Neural cell (in vitro differentiated cells): ENCODE measurements around the gene COL15A1. TPM values are rescaled to one million over a fixed set of nuclear protein-coding genes. Genes with fewer than 3 reads are reported as not detected.

Experiments
- H2AFZ ChIP-seq: fragments of 200-600, 300-800 bp; sonication (generic), shearing (Covaris generic); 2 replicates; pipeline ENCODE4 v1.6.0; 2014; ENCODE audit warnings: low read depth, mild to moderate bottlenecking, antibody characterized with exemption, low read length, moderate library complexity
- H3F3A ChIP-seq: fragments of 200-600 bp; shearing (Covaris generic); 2 replicates; pipeline ENCODE4 v1.6.1; 2016; ENCODE audit warnings: mild to moderate bottlenecking, moderate library complexity, mixed read lengths, antibody characterized with exemption, low read length; ENCODE audit not compliant: insufficient read depth, poor library complexity, severe bottlenecking
- H3K27ac ChIP-seq: fragments of 200-600, 300-800 bp; sonication (generic), shearing (Covaris generic); 2 replicates; pipeline ENCODE4 v1.5.1; 2014; ENCODE audit warnings: mild to moderate bottlenecking, low read length, moderate library complexity
- H3K27me3 ChIP-seq: fragments of 300-800, 200-600 bp; sonication (generic), shearing (Covaris generic); 2 replicates; pipeline ENCODE4 v1.6.0; 2014; ENCODE audit warnings: mild to moderate bottlenecking, low read depth, low read length, moderate library complexity; ENCODE audit not compliant: insufficient read depth
- H3K36me3 ChIP-seq: fragments of 300-800, 200-600 bp; sonication (generic), shearing (Covaris generic); 2 replicates; pipeline ENCODE4 v1.5.1; 2014; ENCODE audit warnings: mild to moderate bottlenecking, antibody characterized with exemption, low read length, moderate library complexity; ENCODE audit not compliant: insufficient read depth
- H3K4me2 ChIP-seq: fragments of 300-800, 200-600 bp; sonication (generic), shearing (Covaris generic); 2 replicates; pipeline ENCODE4 v1.6.0; 2014; ENCODE audit warnings: mild to moderate bottlenecking, low read length
- H3K4me3 ChIP-seq: fragments of 300-800, 200-600 bp; sonication (generic), shearing (Covaris generic); 2 replicates; pipeline ENCODE4 v1.5.1; 2014; ENCODE audit warnings: mild to moderate bottlenecking, low read length, moderate library complexity
- H3K79me2 ChIP-seq: fragments of 200-600 bp; shearing (Covaris generic); replicated peaks from 2 replicates; pipeline ENCODE4 v1.6.0; 2014; ENCODE audit warnings: mild to moderate bottlenecking, low read length, moderate library complexity; ENCODE audit not compliant: insufficient read depth
- H3K9ac ChIP-seq: fragments of 300-800, 200-600 bp; sonication (generic), shearing (Covaris generic); 2 replicates; pipeline ENCODE4 v1.6.1; 2016; ENCODE audit warnings: mild to moderate bottlenecking, low read length, mixed read lengths
- H3K9me2 ChIP-seq: fragments of 200-600 bp; shearing (Covaris generic); 2 replicates; pipeline ENCODE4 v1.6.1; 2016; ENCODE audit warnings: mild to moderate bottlenecking, low read length, mixed read lengths; ENCODE audit not compliant: insufficient read depth
- H3K9me3 ChIP-seq: fragments of 200-600, 300-800 bp; sonication (generic), shearing (Covaris generic); 2 replicates; pipeline ENCODE4 v1.6.1; 2016; ENCODE audit warnings: mild to moderate bottlenecking, mixed run types, low read length, moderate library complexity, mixed read lengths
- H4K20me1 ChIP-seq: fragments of 200-600 bp; shearing (Covaris generic); 2 replicates; pipeline ENCODE4 v1.6.1; 2016; ENCODE audit warnings: mild to moderate bottlenecking, mixed run types; ENCODE audit not compliant: insufficient read depth
- CTCF ChIP-seq: fragments of 450-650 bp; IDR thresholded peaks from 2 replicates; pipeline ENCODE4 v1.5.1; 2014; ENCODE audit warnings: antibody characterized with exemption, mild to moderate bottlenecking, moderate library complexity; ENCODE audit not compliant: poor library complexity, severe bottlenecking
- EP300 ChIP-seq: fragments of 450-650 bp; conservative IDR thresholded peaks from 2 replicates; pipeline ENCODE4 v1.6.1; 2014; ENCODE audit warnings: antibody characterized with exemption, mild to moderate bottlenecking, moderate library complexity; ENCODE audit not compliant: poor library complexity, severe bottlenecking
- EZH2 ChIP-seq: fragments of 200-600, 300-800 bp; shearing (Covaris generic), sonication (generic); IDR thresholded peaks from 2 replicates; pipeline ENCODE4 v1.6.1; 2014; ENCODE audit warnings: antibody characterized with exemption, low read length, borderline replicate concordance, mild to moderate bottlenecking; ENCODE audit not compliant: insufficient read depth, poor library complexity, severe bottlenecking
- MXI1 ChIP-seq: fragments of 450-650 bp; conservative IDR thresholded peaks from 2 replicates; pipeline ENCODE4 v1.6.1; 2014; ENCODE audit warnings: antibody characterized with exemption, mild to moderate bottlenecking; ENCODE audit not compliant: poor library complexity, severe bottlenecking
- POLR2AphosphoS5 ChIP-seq: IDR thresholded peaks from 2 replicates; pipeline ENCODE4 v1.6.1; 2012
- RAD21 ChIP-seq: fragments of 450-650 bp; conservative IDR thresholded peaks from 2 replicates; pipeline ENCODE4 v1.6.1; 2014; ENCODE audit warnings: antibody characterized with exemption, mild to moderate bottlenecking, moderate library complexity
- REST ChIP-seq: IDR thresholded peaks from 2 replicates; pipeline ENCODE4 v1.6.1; 2012; ENCODE audit warnings: borderline replicate concordance
- SMC3 ChIP-seq: fragments of 450-650 bp; conservative IDR thresholded peaks from 2 replicates; pipeline ENCODE4 v1.6.1; 2014; ENCODE audit warnings: antibody characterized with exemption, mild to moderate bottlenecking, moderate library complexity; ENCODE audit not compliant: poor library complexity
- TAF1 ChIP-seq: IDR thresholded peaks from 2 replicates; pipeline ENCODE4 v1.6.1; 2012; ENCODE audit warnings: low read depth
- polyA plus RNA-seq: library from polyadenylated mRNA; depleted of rRNA; stranded (reverse); fragments of >200 nt; gene quantifications from 2 replicates; pipeline ENCODE4 v1.2.3, GENCODE V29; 2014

Gene COL15A1
- polyA plus RNA-seq, 1 donor from 2014 or later = 2.8 TPM

- TF ChIP-seq CTCF = no peak
- TF ChIP-seq MXI1 = no peak
- no peak for TF ChIP-seq RAD21
- TF ChIP-seq REST = no peak
- no peak for TF ChIP-seq TAF1
- no peak for TF ChIP-seq EP300
- TF ChIP-seq EZH2 = no peak
- no peak for TF ChIP-seq SMC3
- no peak for TF ChIP-seq POLR2AphosphoS5
- Histone ChIP-seq H3K4me2 (no peak overlapping the region), H3K79me2 (no peaks in the 10 kb centered on the region), H3K27ac (no peak overlapping the region), H2AFZ (no peak overlapping the region), H3F3A (no peaks in the 10 kb centered on the region), H3K4me3 (peak overlapping the region; percentile 61), H3K27me3 (no peaks in the 10 kb centered on the region), H3K9me2 (no peaks in the 10 kb centered on the region), H3K9ac (no peak overlapping the region), H3K36me3 (no peaks in the 10 kb centered on the region), H3K9me3 (no peaks in the 10 kb centered on the region), H4K20me1 (no peaks in the 10 kb centered on the region)
These were observed 30.8 kb downstream of the COL15A1 start for GRCh38 chr9:98974554-98974953.

- Histone ChIP-seq H3K9me2 (no peaks in the 10 kb centered on the region), H3K9me3 (no peaks in the 10 kb centered on the region), H3F3A (no peaks in the 10 kb centered on the region), H3K9ac (peak overlapping the region; percentile 57), H3K36me3 (no peaks in the 10 kb centered on the region), H4K20me1 (no peaks in the 10 kb centered on the region), H2AFZ (no peak overlapping the region), H3K79me2 (no peaks in the 10 kb centered on the region), H3K4me2 (peak overlapping the region; percentile 63), H3K4me3 (peak overlapping the region; percentile 61), H3K27me3 (no peaks in the 10 kb centered on the region), H3K27ac (peak overlapping the region; percentile 46)
- TF ChIP-seq EZH2 (no peak), RAD21 (peak; percentile 81), TAF1 (no peak), POLR2AphosphoS5 (no peak), REST (no peak), SMC3 (peak; percentile 87), EP300 (peak; percentile 32), MXI1 (no peak), CTCF (peak; percentile 98)
These were observed 31.4 kb downstream of the COL15A1 start for GRCh38 chr9:98974994-98975712.
